GM21529 (cell line): ENCODE results near the gene PNPLA3.

Source experiments
- ATAC-seq: cut with Tn5 transposase; IDR thresholded peaks from one replicate; pipeline ENCODE4 v1.9.1; 2021; ENCODE audit not compliant: unreplicated experiment

PNPLA3 gene

DNA sequence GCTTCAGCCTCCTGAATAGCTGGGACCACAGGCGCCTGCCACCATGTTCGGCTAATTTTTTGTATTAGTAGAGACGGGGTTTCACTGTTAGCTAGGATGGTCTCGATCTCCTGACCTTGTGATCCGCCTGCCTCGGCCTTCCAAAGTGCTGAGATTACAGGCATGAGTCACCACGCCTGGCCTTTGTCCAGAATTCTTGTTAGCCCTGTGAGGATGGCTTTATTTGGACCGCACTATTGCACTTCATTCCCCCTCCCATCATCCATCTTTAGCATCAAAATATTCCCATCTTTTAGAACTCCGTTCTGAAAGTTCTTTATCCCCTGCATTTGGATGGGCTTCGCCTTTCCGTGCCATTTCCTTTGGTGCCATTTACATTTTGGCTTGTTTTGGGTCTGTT, 34.3 kb downstream of the PNPLA3 start:
- no peak for ATAC-seq

DNA sequence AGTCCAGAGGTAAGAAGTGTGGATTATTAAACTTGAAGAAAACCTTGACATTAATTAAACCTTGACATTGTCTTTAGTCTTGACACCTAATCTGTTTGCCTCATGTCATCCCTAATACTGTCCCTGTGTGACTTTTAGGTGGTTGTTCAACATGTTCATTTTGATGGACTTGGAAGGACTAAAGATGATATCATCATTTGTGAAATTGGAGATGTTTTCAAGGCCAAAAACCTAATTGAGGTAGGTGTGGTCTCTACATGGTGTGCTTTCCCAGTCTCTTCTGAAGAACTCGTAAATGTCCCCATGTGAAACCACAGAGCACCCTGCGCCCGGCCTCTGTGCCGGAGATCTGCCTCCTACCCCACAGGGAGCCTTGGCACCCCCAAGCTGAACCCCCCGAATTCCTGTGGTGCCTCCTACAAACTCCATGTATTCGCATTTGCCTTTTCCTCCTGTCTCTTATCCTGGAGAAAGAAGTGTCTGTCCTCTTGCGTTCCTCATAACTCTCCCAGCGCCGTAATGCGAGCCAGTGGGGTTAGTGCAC, 40.8 kb downstream of the PNPLA3 start:
- no peak for ATAC-seq

DNA sequence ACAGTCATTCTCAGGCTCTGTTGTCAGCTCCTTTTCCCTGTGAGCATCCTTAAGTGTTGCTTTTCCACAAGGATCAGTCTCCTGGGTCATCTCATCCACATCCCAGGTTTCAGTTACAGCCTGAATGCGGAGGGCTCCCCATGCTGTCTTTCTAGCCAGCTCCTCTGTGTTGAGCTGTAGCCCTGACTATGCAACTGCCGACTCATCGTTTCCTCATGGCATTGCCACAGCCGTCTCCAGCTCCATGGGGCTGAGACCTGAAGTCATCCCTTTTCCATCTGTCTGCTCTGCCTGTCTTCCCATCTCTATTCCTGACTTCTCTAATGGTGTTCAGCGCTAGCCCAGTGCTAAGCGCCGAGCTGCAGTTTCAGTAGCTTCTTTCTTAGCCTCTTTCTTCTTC, 43.5 kb downstream of the PNPLA3 start:
- no peak for ATAC-seq

DNA sequence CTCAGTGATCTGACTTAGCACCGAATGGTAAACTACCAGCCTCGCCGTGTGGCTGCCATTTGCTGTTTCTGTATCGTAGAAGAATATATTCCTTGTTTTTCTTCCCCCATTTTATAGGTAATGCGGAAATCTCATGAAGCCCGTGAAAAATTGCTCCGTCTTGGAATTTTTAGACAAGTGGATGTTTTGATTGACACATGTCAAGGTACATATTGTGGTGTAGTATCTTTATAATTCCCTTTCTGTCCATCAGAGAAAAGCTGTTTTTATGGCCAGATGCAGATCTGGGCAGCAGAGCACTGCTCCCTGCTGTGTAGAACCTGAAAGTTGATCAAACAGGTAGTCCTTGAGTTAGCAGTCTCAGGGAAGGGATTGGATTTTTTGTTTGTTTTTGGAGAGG, 45.0 kb downstream of the PNPLA3 start:
- ATAC-seq = no peak

DNA sequence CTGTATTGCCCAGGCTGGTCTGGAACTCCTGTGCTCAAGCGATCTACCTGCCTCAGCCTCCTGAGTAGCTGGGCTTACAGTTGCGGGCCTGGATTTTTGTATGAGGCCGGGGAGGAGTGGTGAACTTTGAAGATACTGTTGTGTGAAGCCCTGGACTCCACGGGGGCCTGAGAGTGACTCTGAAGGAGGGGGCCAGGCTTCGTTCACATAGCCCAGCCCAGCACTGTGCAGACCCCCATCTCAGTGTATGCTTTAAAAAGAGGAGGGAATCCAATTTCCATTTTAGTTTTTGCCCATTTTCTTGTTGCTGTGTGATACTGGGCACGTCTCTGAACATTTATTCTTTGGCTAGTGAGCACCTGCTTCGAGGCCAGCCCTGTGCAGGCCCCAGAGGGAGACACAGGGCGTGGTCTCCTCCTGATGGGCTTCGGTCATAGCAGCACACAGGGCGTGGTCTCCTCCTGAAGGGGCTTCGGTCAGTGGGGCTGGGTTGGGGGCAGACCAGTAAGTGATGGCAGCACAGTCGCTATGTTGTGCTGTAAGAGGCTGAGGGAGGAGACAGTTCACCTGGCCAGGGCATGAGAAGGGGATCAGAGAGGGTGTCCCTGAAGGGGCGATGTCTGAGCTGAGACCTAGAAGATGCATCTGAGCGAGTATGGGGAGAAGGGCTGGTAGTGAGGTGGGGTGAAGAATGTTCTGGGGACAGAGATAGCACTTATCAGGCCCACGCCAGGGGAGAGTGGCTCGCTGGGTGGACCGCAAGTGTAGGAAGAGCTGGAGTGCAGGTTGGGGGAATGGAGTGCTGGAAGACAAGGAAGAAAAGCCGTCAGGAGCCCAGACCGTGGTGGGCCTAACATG, 45.6 kb downstream of the PNPLA3 start:
- ATAC-seq = no peak

DNA sequence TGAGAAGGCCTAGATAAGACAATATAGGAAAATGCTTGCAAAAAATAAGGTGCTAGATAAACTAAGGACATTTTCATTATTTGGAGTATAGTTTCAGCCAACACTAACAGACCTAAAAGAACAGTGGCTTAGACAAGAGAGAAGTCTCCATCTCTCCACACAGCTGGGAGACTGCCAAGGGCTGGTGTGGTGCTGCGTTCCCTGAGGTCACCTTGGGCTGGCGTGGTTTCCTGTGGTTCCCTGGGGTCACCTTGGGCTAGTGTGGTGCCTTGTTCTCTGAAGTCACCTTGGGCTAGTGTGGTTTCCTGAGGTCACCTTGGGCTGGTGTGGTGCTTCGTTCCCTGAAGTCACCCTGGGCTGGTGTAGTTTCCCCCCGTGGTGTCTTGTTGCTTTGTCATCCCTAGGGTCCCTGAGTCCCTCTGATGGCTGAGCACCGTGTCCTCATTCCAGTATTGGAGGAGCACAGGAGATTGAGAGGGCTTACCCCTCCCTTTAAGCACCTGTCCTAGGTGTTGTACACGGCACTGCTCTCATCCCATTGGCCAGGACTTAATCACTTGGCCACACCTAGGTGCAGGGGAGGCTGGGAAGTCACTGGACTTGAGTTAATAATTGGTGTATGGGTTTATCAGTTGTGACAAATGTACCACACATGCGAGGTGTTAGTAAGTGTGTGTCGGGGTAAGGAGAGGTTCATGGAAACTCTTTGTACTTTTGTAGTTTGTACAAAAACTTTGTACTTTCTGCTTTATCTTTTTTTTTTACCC, 46.6 kb downstream of the PNPLA3 start:
- no peak for ATAC-seq

DNA sequence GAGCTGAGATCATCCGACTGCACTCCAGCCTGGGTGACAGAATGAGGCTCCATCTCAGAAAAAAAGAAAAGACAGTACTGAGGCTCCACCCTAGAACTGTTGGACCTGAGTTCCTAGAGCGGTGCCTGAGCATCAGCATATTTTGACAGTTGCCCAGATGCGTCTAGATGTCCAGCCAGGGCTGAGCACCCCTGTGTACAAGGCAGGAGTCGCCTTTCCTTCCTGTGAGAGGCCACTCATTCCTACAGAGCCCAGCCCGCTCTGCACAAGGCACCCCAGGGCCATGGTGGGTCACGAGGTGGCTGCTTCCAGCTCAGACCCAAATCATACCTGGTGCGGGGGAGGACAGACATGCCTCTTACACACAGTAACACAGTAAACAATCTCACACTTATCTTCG, 47.5 kb downstream of the PNPLA3 start:
- ATAC-seq = no peak

DNA sequence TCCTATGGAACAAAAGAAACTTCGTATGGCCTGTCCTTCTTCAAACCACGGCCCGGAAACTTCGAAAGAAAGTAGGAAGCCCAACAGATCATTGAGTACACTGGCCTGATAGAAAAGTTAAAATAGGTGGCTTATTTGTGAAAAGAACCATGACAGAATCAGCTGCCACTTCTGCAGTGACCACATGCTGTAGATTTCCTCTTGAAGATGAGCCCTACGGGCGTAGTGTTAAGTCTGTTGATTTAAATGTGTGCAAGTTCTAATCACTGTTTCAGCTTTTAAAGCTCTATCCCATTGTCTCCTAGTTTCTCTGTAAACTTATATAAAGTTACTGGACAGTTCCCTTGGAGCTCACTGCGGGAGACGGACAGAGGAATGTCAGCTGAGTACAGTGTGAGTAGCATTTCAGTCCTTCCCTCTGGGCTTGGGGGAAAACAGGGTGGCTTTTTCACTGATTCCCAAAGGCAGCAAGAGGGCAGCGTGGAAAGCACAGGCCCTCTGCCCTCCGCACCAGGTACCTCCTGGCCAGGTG, 49.4 kb downstream of the PNPLA3 start:
- ATAC-seq = no peak

DNA sequence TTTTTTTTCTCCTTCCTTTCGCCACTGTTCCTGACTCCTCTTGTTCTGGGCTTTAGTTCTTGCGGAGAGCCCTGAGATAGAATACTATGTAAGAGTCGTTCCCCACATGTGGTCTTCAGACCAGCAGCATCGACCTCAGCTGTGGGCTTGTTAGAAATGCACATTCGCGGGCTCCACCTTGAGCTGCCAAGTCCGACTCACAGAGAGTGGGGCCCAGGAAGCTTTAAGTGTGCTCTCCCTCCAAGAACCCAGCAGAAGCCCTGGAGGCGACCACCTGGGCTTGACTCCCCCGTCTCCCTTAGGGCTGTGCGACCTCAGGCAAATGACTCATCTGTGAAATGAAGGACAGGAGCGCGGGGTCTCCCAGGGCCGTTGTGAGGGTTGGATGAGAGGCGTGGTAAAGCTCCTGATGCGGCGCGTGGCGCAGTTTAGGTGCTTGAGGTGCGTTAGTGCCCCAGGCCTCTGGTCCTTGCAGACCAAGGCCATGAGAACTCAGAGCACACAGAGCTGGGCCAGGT, 50.5 kb downstream of the PNPLA3 start:
- no peak for ATAC-seq

DNA sequence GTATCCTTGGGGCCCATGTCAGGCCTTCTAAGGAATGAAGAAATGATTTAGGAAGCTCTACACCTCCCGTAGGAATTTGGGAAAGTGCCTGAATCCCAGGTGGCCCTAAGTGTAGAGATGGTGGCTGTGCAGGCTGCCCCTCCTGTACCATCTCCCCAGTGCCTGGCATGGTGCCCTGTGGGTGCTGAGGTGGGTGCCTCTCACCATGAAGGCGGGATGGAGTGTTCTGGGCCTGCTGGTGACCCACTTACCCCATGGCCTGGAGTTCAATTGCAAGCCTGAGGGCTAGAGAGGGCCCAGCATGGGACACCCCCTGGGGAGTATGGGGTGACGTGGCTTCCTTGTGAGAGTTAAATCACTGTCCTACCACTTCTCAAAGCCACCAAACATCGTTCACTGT, 51.4 kb downstream of the PNPLA3 start:
- no peak for ATAC-seq

DNA sequence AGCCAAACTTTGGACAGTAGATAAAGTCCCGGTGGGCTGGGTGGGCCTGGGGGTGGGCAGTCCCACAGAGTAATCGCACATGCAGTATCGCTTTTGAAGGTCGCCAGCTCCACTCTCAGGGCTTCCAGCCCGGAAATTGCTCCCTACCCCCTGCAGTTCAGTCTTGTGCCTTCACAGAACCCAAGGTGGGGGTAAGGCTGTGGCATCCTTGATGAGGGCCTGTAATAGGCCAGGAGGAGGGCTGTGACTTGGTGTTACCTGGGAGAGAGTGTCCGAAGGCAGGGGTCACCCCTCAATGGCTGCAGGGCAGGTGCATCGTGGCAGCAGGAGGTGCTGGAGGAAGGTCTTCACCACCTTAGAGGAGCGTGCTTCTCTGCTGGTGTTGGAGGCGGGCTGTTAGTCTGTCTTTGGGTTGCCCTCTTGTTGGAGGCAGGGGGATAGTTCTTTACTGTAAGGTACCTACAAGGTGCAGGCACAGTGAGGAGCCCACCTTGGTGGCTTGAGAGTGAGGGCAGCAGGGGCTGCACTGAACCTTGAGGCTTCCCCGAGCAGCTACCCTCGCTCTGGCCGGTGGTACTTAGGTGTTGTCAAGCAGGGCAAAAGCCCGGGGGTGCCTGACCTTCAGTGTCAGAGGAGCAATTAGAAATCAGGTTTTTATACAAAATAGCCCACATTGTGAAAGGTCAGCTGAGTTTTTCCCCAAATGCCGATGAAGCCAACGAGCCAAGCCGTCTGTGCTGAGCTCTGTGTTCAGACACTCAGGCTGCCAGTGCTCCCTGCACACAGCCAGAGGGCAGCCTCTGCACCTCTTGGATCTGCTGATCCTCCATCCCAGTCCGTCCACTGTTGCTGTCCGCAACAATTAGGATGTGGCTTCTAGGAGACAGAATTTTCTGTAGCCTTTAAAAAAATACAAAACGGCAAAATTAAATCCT, 53.5 kb downstream of the PNPLA3 start:
- ATAC-seq = no peak

DNA sequence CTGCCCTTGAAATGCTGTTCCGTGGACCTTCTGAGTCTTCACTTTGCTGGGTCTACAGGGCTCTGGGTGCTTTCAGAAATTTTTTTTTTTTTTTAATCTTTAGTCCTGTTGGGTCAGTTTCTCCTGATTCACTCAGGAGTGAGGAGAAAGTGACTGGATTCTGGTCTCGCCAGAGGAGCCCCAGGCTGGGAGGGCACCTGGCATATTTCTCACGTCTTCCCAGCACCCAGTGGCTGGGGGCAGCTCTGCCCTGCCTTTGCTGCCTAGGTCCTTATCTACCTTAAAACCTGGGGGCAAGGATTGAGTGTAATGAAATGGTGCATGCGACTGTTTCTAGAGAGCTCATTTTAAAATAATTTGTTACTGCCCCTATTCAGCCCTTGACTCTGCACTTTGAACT, 55.0 kb downstream of the PNPLA3 start:
- ATAC-seq = no peak

DNA sequence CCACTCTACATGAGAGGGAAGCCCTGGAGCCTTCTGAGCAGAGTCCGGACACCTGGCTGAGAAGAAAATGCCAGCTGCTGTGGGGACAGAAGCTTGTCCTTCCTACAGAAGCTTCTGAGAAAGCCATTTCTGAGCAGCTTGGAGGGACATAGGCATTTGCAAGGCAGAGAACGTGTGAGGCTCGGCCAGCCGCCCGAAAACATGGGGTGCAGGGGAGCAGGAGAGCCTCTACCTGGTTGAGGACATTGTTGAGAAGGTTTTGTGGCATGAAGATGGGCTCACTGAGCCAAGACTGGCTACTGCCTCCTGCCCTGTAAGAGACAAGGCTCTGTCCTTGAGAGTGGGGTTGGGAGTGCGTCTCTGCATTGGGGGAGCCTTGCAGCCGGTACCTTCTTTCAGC, 57.0 kb downstream of the PNPLA3 start:
- no peak for ATAC-seq

DNA sequence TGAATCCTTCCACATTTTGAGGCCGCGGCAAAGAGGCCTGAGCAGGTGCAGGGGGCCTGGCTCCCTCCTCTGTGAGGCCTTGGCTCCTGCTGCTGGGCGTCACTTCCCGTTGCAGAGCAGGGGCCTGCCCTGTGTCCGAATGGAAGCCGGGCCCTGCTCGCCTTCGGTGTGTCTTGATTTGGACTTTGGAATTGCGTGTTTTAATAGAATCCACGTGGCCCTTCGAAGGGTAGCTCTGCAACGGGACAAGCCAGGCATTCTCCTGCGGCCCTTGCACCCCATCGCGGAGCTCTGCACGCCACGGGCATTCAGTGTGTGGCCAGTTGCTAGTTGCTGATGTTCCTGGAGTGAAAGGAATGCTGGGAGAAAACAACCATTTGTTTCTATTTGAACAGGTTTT, 57.4 kb downstream of the PNPLA3 start:
- no peak for ATAC-seq

DNA sequence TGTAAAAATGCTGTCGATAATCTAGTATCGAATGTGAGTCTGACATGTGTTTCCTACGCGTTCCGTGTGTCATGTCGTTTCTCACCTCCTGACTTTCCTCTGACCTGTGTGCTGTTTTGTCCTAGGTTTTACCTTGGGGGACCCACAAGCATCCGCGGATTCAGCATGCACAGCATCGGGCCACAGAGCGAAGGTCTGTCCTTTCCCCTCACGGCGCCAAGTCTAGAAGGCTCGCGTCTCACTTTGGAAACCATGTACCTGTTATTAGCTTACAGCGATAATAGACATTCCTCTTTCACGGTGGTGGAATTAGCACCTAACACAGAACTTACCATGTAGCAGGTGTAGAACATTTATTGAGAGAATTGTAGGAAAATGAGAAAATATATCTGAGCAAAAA, 60.2 kb downstream of the PNPLA3 start:
- no peak for ATAC-seq

DNA sequence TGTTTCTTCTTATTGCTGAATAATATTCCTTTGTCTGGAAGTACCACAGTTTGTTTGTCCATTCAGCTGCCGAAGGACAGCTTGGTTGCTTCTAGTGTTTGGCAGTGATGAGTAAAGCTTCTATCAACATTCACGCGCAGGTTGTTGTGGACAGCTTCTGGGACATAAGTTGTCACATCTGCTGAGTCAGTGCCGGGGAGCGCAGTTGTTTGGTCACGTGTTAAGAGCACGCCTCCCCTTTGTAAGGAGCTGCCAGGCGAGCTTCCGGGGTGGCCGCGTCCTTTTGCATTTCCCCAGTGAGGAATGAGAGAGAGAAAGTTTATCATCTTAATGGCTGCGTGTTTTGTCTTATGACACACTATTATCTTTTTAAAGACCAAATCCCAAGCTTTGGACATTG, 61.9 kb downstream of the PNPLA3 start:
- ATAC-seq = no peak

DNA sequence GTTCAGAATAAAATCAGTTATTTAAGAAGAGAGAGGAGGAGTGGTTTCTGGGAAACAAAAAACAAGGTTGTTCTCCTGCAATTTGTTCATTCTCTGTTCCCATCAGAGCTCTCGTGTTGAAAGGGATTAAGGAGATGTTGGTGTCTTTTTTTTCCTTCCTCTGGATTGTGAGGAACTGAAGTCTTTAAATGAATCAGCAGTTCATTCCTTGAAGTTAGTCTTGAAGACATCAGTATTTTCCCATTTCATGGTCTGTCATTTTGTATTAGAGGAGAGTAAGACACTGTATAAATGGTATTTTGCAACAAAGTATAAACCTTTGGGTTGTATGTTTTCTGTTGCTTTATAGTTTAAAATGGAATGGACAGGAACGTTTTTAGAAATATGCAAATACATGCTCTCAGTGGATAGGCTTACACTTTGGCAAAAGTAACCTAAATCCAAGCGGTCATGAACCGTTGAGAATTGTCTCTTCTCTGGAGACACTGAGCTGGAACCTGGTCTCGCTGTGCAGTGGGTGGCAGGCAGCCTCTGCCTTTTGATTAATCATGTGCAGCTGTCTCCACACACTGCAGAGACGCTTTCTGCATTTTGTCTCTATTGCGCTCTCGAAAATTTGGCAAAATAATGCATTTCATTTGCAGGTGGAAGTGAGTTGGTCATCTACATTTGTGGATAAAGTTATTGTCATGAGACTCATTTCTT, 64.7 kb downstream of the PNPLA3 start:
- no peak for ATAC-seq

DNA sequence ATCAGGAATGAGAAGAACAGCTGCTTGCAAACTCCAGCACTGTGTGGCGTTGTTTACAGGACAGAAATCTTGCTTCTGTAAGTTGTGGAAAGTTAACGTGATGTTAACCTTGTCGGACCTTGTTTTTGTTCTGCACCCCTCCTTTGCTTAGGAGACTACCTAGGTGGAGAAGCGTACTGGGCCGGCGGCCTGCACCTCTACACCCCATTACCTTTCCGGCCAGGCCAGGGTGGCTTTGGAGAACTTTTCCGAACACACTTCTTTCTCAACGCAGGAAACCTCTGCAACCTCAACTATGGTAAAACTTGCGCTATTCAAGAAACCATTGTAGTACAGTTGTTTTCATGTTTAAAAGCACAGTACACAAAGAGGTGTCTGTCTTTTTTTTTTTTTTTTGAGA, 65.4 kb downstream of the PNPLA3 start:
- ATAC-seq = no peak

DNA sequence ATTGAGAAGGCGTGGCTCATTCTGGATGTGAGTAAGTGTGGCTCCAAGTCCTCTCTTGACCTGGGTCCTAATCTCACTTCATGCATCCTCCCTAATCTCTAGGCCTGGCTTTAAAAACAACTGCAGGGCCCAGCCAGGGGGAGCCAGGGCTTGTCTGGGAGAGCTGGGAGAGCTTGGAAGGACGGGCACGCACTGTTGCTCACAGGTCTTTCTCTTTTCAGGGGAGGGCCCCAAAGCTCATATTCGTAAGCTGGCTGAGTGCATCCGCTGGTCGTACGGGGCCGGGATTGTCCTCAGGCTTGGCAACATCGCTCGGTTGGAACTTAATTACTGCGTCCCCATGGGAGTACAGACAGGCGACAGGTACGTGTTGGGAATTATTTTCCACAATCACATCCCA, 66.4 kb downstream of the PNPLA3 start:
- no peak for ATAC-seq
